IMR-90 (cell line): ENCODE results near the gene IFI44L. TPM values are rescaled to one million over a fixed set of nuclear protein-coding genes. Genes with fewer than 3 reads are reported as not detected.
A peak's percentile ranks its signal among the peaks of the same experiment; 100 is the strongest.

Experiments
- ATAC-seq: fragments of 200-7000 bp; cut with Tn5 transposase; 2 replicates; pipeline ENCODE4 v1.9.1; 2020; ENCODE audit warnings: low read depth, mild to moderate bottlenecking, moderate library complexity
- Bru-seq: library from RNA; stranded (reverse); fragments of 400-500 nt; gene quantifications from one replicate; lab custom pipeline; 2021; lab: Mats Ljungman, UMichigan
- BruChase-seq, 2 experiments: library from RNA; stranded (reverse); fragments of 400-500 nt; gene quantifications; one replicate each; lab custom pipeline; 2021; lab: Mats Ljungman, UMichigan
- BruUV-seq: library from RNA; stranded (reverse); fragments of 400-500 nt; replicated peaks from 2 replicates; lab custom pipeline; 2021; lab: Mats Ljungman, UMichigan
- CTCF ChIA-PET: fragments of 300-600 bp; formaldehyde crosslinking; extraction: SDS; loops from one replicate; lab custom pipeline; 2021; ENCODE audit warnings: antibody characterized with exemption; lab: Yijun Ruan, JAX
- POLR2A ChIA-PET: fragments of 300-600 bp; sonication (Branson Sonifier 250); formaldehyde crosslinking; loops from one replicate; lab custom pipeline; 2022; ENCODE audit warnings: antibody characterized with exemption; ENCODE audit not compliant: unreplicated experiment; lab: Charles Lee
- DNase-seq: peaks from one replicate; pipeline ENCODE4 v3.0.0; 2013
- H2AFZ ChIP-seq: replicated peaks from 2 replicates; pipeline ENCODE3; 2013; ENCODE audit warnings: low read length, mild to moderate bottlenecking; ENCODE audit not compliant: poor library complexity
- H2AK5ac ChIP-seq: 2 replicates; pipeline ENCODE4 v1.6.1; 2013; ENCODE audit warnings: low read depth, low read length, inconsistent platforms
- H2AK9ac ChIP-seq: replicated peaks from 2 replicates; pipeline ENCODE3; 2013; ENCODE audit warnings: mild to moderate bottlenecking, low read depth, low read length, moderate library complexity; ENCODE audit not compliant: poor library complexity
- H2BK120ac ChIP-seq: 2 replicates; pipeline ENCODE4 v1.6.1; 2013; ENCODE audit warnings: low read depth, low read length, inconsistent platforms
- H2BK15ac ChIP-seq: 3 replicates; pipeline ENCODE4 v1.6.1; 2013; ENCODE audit warnings: low read depth, low read length, inconsistent platforms
- H2BK20ac ChIP-seq: 2 replicates; pipeline ENCODE4 v1.6.1; 2013; ENCODE audit warnings: low read depth, mild to moderate bottlenecking, inconsistent platforms, low read length, moderate library complexity
- H2BK5ac ChIP-seq: 2 replicates; pipeline ENCODE4 v1.6.1; 2013; ENCODE audit warnings: mild to moderate bottlenecking, low read depth, low read length, inconsistent platforms; ENCODE audit not compliant: poor library complexity, severe bottlenecking
- H3K14ac ChIP-seq: replicated peaks from 2 replicates; pipeline ENCODE4 v1.6.1; 2013; ENCODE audit warnings: low read depth, low read length, inconsistent platforms
- H3K18ac ChIP-seq: 2 replicates; pipeline ENCODE4 v1.6.1; 2013; ENCODE audit warnings: low read depth, low read length, control low read depth
- H3K23ac ChIP-seq: 2 replicates; pipeline ENCODE4 v1.6.1; 2013; ENCODE audit warnings: low read depth, low read length, inconsistent platforms
- H3K27ac ChIP-seq: 2 replicates; pipeline ENCODE4 v1.5.1; 2013; ENCODE audit warnings: mild to moderate bottlenecking, control low read depth, low read length; ENCODE audit not compliant: insufficient read depth
- H3K27me3 ChIP-seq: 2 replicates; pipeline ENCODE4 v1.6.1; 2013; ENCODE audit warnings: low read length; ENCODE audit not compliant: control insufficient read depth, insufficient read depth
- H3K36me3 ChIP-seq: 2 replicates; pipeline ENCODE4 v1.6.1; 2013; ENCODE audit warnings: low read length, mixed read lengths; ENCODE audit not compliant: control insufficient read depth, insufficient read depth
- H3K4ac ChIP-seq: 2 replicates; pipeline ENCODE4 v1.6.1; 2013; ENCODE audit warnings: low read depth, low read length, inconsistent platforms
- H3K4me1 ChIP-seq: 2 replicates; pipeline ENCODE4 v1.6.1; 2013; ENCODE audit warnings: low read length, mixed read lengths; ENCODE audit not compliant: control insufficient read depth, insufficient read depth
- H3K4me2 ChIP-seq: 2 replicates; pipeline ENCODE4 v1.6.1; 2013; ENCODE audit warnings: low read depth, mild to moderate bottlenecking, control low read depth, low read length, moderate library complexity
- H3K4me3 ChIP-seq: 2 replicates; pipeline ENCODE4 v1.5.1; 2013; ENCODE audit warnings: low read depth, mild to moderate bottlenecking, control low read depth, low read length, moderate library complexity; ENCODE audit not compliant: insufficient read depth
- H3K56ac ChIP-seq: 2 replicates; pipeline ENCODE4 v1.6.1; 2013; ENCODE audit warnings: low read length, inconsistent platforms; ENCODE audit not compliant: insufficient read depth; ENCODE audit errors: extremely low read depth
- H3K79me1 ChIP-seq, 2 experiments: 2 replicates each; pipeline ENCODE4 v1.6.1; 2013; ENCODE audit warnings: low read length in 2 of 2, inconsistent platforms in 1 of 2, low read depth in 1 of 2
- H3K9ac ChIP-seq: 2 replicates; pipeline ENCODE4 v1.6.1; 2013; ENCODE audit warnings: low read depth, low read length, control low read depth
- H3K9me1 ChIP-seq: 2 replicates; pipeline ENCODE4 v1.6.1; 2013; ENCODE audit warnings: low read length, inconsistent platforms; ENCODE audit not compliant: insufficient read depth
- H3K9me3 ChIP-seq: 2 replicates; pipeline ENCODE4 v1.6.1; 2013; ENCODE audit warnings: low read length; ENCODE audit not compliant: control insufficient read depth, insufficient read depth
- H4K20me1 ChIP-seq: 2 replicates; pipeline ENCODE4 v1.6.1; 2013; ENCODE audit warnings: low read length, inconsistent platforms; ENCODE audit not compliant: insufficient read depth
- H4K5ac ChIP-seq: 2 replicates; pipeline ENCODE4 v1.6.1; 2013; ENCODE audit warnings: mild to moderate bottlenecking, low read depth, low read length, control low read depth
- H4K8ac ChIP-seq, 2 experiments: 2 replicates each; pipeline ENCODE4 v1.6.1; 2013; ENCODE audit warnings: low read depth in 2 of 2, low read length in 2 of 2, control low read depth in 1 of 2, inconsistent platforms in 1 of 2
- H4K91ac ChIP-seq: 2 replicates; pipeline ENCODE4 v1.6.1; 2013; ENCODE audit warnings: low read depth, low read length, inconsistent platforms; ENCODE audit not compliant: insufficient read depth
- CEBPB ChIP-seq: IDR thresholded peaks from 2 replicates; pipeline ENCODE4 v1.6.1; 2012; ENCODE audit warnings: low read depth, low read length, improper control_type of control experiment
- WGBS, 2 experiments: methylation state at CpG; one replicate each; pipeline versions ENCODE4 v1.1.5 to v1.1.7; 2013; ENCODE audit warnings: missing lambda C conversion rate in 2 of 2; ENCODE audit not compliant: insufficient read length in 1 of 2; ENCODE audit errors: extremely low coverage in 2 of 2; 5-methylcytosine and 5-hydroxymethylcytosine counted together
- dilution Hi-C: fragments of 300-500 bp; cut with HindIII; formaldehyde crosslinking; loops from one replicate; pipeline ENCODE4 v1.14.3; 2018; ENCODE audit warnings: low sequenced_read_pairs; ENCODE audit not compliant: unreplicated experiment
- in situ Hi-C: fragments of 300-500 bp; cut with MboI; formaldehyde crosslinking; loops from 3 replicates; pipeline ENCODE4 v1.14.3; 2019; ENCODE audit warnings: low sequenced_read_pairs, inconsistent platforms, mixed read lengths
- intact Hi-C: fragments of 100-400 bp; cut with micrococcal nuclease; formaldehyde crosslinking; loops from 2 replicates; pipeline ENCODE4 v1.10.0; 2022
- long read RNA-seq: library from polyadenylated mRNA; unstranded; transcript quantifications from one replicate; pipeline ENCODE4 v2.0.0, GENCODE V29; 2021; ENCODE audit not compliant: unreplicated experiment
- polyA plus RNA-seq, 3 experiments: library from polyadenylated mRNA; depleted of rRNA; stranded (reverse); fragments of >200 nt; gene quantifications; 2 replicates each; pipeline ENCODE4 v1.2.3, GENCODE V29; 2012; ENCODE audit warnings: low replicate concordance in 1 of 3
- total RNA-seq: library from RNA; depleted of rRNA; stranded (reverse); fragments of >200 nt; gene quantifications from 2 replicates; pipeline ENCODE4 v1.2.3, GENCODE V29; 2012; rRNA removed
- TF ChIP-seq, protein P1 (sequence below): fragments of 150-350 bp; IDR thresholded peaks from 2 replicates; pipeline ENCODE4 v1.6.1; 2017; ENCODE audit warnings: mild to moderate bottlenecking, antibody characterized with exemption, low read length, low read depth

IFI44L gene
- total RNA-seq (0.18 and 0.28 TPM in 2 replicates), polyA plus RNA-seq (2012; rRNA removed) (0.13 and 0.19 TPM in 2 replicates), Bru-seq, nascent RNA (percentile 18 among the genes with signal in this experiment), BruChase-seq, experiment 1, labeled RNA remaining after a 6-hour chase (percentile 26 among the genes with signal in this experiment), BruChase-seq, experiment 2, labeled RNA remaining after a 2-hour chase (percentile 29 among the genes with signal in this experiment)
- polyA plus RNA-seq (2012; cell fraction: cytosol; rRNA removed), result 0.01 and 0.13 TPM in 2 replicates
- polyA plus RNA-seq (2012; cell fraction: nucleus; rRNA removed; ENCODE audit: low replicate concordance), result 0.10 and 0.52 TPM in 2 replicates
- long read RNA-seq, result 0 reads

- Histone ChIP-seq H4K5ac (no peak within 1 kb of the TSS), H2AFZ (peak within 1 kb of the TSS; percentile 68), H3K56ac (no peak within 1 kb of the TSS; the same call in 1 of the 2 replicates), H3K36me3 (no peaks in the 10 kb centered on the region), H3K4me2 (peak within 1 kb of the TSS; percentile 65), H4K20me1 (no peaks in the 10 kb centered on the region), H3K4me3 (peak within 1 kb of the TSS; percentile 34), H3K79me1 (no peaks in the 10 kb centered on the region), H3K4ac (peak within 1 kb of the TSS; percentile 48; the same call in 1 of the 2 replicates), H2AK5ac (peak within 1 kb of the TSS; percentile 59; the same call in 1 of the 2 replicates), H3K27ac (peak within 1 kb of the TSS; percentile 13; the same call in 1 of the 2 replicates), H2BK120ac (peak within 1 kb of the TSS; percentile 32; the same call in 1 of the 2 replicates), H2BK5ac (peak within 1 kb of the TSS; percentile 40), H3K9me1 (no peaks in the 10 kb centered on the region), H3K9me3 (no peaks in the 10 kb centered on the region), H3K27me3 (no peaks in the 10 kb centered on the region), H4K91ac (0 out of 2 replicates have a peak within 1 kb of the TSS, but pooled peaks have one; percentile 2), H3K4me1 (peaks cover 2% of the 10 kb centered on the region), H3K18ac (peak within 1 kb of the TSS; percentile 17), H3K14ac (peak within 1 kb of the TSS; percentile 48; the same call in 1 of the 2 replicates), H2AK9ac (no peak within 1 kb of the TSS), H3K9ac (peak within 1 kb of the TSS; percentile 36; the same call in 1 of the 2 replicates), H2BK15ac (peak within 1 kb of the TSS; percentile 47; the same call in 1 of the 3 replicates), H4K8ac (peak within 1 kb of the TSS in 1 of 2 experiments; percentile 67; a peak in 3 of 4 replicates), H3K23ac (peak within 1 kb of the TSS; percentile 19; the same call in 1 of the 2 replicates), H2BK20ac (peak within 1 kb of the TSS; percentile 54)
- ChIA-PET POLR2A (no interaction called here), CTCF (interaction anchor here (0.6 to 1.2 kb wide), 3 partner anchors 49 to 245 kb away, joined by 4 to 6 read pairs (median 5); no protein-coding TSS in a partner anchor)
- TF ChIP-seq, protein P1, sequence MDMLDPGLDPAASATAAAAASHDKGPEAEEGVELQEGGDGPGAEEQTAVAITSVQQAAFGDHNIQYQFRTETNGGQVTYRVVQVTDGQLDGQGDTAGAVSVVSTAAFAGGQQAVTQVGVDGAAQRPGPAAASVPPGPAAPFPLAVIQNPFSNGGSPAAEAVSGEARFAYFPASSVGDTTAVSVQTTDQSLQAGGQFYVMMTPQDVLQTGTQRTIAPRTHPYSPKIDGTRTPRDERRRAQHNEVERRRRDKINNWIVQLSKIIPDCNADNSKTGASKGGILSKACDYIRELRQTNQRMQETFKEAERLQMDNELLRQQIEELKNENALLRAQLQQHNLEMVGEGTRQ, result no peak
- TF ChIP-seq CEBPB, result peak; percentile 43; the same call in 1 of the 2 replicates
- BruUV-seq, result no TSS peak
- intact Hi-C loops (loop anchor here (5.0 kb wide), 2 partner anchors 212 to 577 kb away; no protein-coding TSS in a partner anchor), in situ Hi-C loops (no loop called here), dilution Hi-C loops (no loop called here)
- WGBS, 2 experiments, result no CpG with 5 or more reads among the region's 9 CpGs
- peak; percentile 59 for DNase-seq
- peak; percentile 64 for ATAC-seq
These were observed at the start of gene IFI44L for GRCh38 chr1:78619803-78620579. TSS of gene IFI44L (plus strand) at chr1:78620448. CDS start at chr1:78627916, 7,468 bp downstream.
